Frontal cortex (tissue), 4 donors: ENCODE measurements around the gene FOCAD. TPM values are rescaled to one million over a fixed set of nuclear protein-coding genes. Genes with fewer than 3 reads are reported as not detected.
"Not testable (repeated sequence)": the region's sequence is repeated elsewhere in the genome, so short reads cannot be mapped to it uniquely, and the experiment has no call there.

Experiments
- DNase-seq, 2 donors: peaks; one replicate each; pipeline ENCODE4 v3.0.0; 2012; ENCODE audit warnings: low spot score in 2 of 2
- FAIRE-seq: peaks from 2 replicates; lab custom pipeline; 2012; peaks lifted over from hg19 to GRCh38; lab: Jason Lieb, UNC
- total RNA-seq: library from RNA; depleted of rRNA; stranded (reverse); fragments of >200 nt; gene quantifications from one replicate; pipeline ENCODE4 v1.2.3, GENCODE V29; 2014
- donor health status: control.
- donor health status: control.
- donor health status: control.

The FOCAD gene, protein sequence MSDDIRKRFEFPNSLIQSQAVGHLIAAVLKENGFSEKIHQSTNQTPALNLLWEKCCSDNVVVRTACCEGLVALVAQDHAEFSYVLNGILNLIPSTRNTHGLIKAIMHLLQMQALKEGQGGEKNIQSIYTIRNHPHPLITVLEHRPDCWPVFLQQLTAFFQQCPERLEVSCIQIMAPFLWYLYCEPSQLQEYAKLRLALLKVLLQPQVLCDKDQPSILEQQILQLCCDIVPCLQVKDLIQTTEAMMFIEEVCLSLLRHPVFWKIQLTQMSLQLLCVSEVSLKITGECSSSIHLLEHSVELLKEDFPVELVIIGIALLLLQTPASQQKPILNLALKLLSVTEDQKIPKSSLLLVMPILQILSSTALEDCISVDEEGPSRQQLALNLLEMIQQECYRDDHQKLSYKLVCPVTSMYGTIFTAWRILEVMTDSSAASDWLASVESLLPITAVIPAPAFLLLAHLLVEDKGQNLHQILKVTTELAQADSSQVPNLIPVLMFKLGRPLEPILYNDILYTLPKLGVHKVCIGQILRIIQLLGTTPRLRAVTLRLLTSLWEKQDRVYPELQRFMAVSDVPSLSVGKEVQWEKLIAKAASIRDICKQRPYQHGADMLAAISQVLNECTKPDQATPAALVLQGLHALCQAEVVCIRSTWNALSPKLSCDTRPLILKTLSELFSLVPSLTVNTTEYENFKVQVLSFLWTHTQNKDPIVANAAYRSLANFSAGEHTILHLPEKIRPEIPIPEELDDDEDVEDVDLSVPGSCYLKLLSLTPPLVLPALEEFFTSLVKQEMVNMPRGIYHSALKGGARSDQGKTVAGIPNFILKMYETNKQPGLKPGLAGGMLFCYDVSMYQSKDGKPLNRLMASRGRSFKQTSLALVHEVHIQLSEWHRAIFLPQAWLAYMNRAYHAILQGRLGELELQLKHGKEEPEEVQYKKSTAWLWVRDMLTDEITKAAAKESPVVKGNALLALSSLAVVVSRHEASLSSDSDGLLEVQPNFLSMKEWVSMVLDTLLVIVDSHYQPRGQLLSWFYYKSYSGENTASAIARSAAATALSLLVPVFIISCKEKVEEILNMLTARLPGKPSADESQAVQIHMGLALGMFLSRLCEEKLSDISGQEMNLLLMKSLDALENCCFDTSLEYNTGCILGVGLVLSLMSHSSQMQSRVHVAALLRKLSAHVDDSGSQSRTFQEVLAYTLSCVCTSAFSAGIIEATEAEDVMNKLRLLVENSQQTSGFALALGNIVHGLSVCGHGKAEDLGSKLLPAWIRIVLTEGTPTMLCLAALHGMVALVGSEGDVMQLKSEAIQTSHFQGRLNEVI (N-terminal part only)
- 237 TPM for total RNA-seq

DNA sequence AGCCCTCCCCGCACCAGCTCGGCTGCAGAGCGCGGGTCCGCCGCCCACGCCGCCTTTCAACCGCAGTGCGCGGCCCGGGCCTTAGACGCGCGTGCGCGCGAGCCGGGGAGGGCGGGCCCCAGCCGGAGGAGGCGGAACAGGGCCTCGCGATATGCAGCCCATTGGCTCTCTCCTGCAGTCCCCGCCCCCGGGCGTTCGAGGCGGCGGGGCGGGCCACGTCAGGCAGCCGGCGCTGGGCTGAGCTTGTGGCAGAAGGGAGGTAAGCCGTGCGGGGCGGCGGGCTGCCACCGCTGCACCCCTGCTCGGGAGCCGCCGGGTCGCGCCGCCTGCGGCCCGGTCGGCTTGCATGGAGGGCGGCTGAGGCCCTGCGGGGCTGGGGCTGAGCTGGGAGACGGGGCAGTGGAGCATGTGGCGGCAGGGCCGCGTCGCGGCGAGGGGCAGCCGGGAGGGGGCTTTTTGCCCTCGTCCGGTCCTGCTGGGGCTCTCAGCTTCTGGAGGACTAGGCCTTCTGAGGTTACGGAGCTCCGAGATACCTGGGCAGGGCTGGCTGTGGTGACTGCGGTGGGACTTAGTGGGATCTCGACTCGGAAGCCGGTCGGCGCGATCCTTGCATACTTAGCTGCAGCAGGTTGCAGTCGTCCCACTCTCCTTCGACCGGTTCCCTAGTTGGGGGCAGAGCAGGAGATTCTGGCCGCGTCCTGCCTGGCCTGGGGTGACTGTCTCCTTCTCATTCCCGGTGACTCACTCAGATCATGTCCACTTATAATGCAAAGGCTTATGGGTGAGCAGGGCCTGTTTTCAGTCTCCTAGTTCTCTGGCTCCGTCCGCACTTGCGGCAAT, at the start of gene FOCAD:
Gene FOCAD (plus strand): TSS at position 225 of the 840 bp plus-strand sequence. CDS start 31,095 bp downstream, outside the sequence.
- FAIRE-seq (no peak), DNase-seq (peak; percentile 96 to 97)

- DNase-seq: no peak
- no peak for FAIRE-seq
Measured at GRCh38 chr9:20634895-20635294, 49.2 kb upstream of the FOCAD start.

- DNase-seq: no peak
- no peak for FAIRE-seq
Measured at GRCh38 chr9:20636888-20637440, 47.1 kb upstream of the FOCAD start.

GRCh38 chr9:20640331-20641187, 43.5 kb upstream of the FOCAD start:
- DNase-seq (no peak), FAIRE-seq (no peak)

- no peak for FAIRE-seq
- DNase-seq: no peak
Measured at GRCh38 chr9:20642045-20642444, 42.0 kb upstream of the FOCAD start.

GRCh38 chr9:20643660-20644059, 40.4 kb upstream of the FOCAD start:
- FAIRE-seq (no peak), DNase-seq (no peak)

DNA sequence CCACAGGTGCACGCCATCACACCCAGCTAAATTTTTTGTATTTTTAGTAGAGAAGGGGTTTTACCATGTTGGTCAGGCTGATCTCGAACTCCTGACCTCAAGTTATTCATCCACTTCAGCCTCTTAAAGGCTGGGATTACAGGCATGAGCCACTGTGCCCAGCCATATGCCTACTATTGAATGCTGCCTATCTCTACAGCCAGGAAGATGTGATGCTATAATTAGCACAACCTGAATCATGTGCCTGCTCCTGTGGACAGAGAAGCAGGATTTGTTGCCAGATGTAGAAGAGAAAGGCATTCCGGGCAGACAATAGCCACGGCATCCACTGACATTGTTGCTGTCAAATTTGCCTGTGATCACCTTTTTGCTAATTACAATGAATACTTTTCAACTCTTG, 37.4 kb upstream of the FOCAD start:
- DNase-seq (no peak), FAIRE-seq (no peak)

DNA sequence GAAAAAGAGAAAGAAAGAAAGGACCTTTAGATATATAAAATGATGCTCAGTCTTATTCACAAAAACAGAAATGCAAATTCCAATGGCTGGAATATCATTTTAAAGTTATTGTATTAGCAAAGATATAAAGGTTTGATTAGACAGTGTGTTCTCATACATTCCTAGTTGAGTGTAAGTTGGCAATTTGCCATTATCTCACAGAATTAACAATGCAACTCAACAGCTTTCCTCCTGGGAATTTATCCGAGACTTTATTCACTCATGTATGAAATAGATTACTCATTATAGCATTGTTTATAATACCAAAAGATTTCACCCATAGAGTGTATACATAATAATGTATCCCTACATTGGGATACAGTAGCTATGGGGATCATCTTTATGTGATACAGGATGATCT, 34.7 kb upstream of the FOCAD start:
- FAIRE-seq: no peak
- DNase-seq: no peak

- no peak for DNase-seq
- FAIRE-seq: no peak
Measured at GRCh38 chr9:20650313-20650712, 33.7 kb upstream of the FOCAD start.

DNA sequence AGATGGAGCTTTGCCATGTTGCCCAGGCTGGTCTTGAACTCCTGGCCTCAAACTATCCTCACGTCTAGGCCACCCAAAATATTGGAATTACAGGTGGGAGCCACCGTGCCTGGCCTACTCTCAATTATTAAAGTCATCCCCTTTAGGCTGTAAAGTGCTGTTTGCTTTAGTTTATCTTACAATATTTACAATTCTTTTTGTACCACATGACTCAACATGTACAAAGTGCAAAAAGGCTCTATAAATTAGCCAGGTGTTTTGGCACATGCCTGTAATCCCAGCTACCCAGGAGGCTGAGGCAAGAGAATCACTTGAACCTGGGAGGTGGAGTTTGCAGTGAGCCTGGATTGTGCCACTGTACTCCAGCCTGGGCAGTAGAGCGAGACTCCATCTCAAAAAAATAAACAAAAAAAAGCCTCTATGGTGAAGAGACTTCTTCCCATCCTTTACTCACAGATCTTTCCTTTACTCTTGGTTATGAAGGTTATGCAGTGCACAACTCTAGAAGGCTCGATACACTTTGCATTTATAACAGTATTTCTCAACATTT, 33.2 kb upstream of the FOCAD start:
- DNase-seq (no peak), FAIRE-seq (no peak)

DNA sequence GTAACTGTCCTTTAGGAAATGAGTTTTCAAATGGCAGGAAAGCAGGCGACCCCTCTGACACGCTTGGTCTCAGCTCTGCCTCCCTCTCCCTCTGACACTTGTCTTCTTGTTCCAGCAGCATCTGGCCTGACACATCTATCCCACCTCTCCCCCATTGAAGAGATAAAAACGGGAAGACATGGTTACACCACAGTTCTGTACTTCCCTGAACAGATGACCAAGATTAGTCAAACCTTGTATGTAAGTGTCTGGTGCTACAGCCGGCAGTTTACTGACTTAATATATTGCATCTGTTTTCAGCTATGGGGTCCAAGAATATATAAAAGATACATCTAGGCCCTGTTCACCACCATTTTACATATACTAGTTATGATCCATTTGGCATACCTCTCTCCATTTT, 32.1 kb upstream of the FOCAD start:
- no peak for FAIRE-seq

GRCh38 chr9:20658246-20658667, 25.8 kb upstream of the FOCAD start:
- not testable (repeated sequence) for FAIRE-seq, DNase-seq

More for the DNA sequence above, 32.1 kb upstream of the FOCAD start:
- no peak for DNase-seq

DNA sequence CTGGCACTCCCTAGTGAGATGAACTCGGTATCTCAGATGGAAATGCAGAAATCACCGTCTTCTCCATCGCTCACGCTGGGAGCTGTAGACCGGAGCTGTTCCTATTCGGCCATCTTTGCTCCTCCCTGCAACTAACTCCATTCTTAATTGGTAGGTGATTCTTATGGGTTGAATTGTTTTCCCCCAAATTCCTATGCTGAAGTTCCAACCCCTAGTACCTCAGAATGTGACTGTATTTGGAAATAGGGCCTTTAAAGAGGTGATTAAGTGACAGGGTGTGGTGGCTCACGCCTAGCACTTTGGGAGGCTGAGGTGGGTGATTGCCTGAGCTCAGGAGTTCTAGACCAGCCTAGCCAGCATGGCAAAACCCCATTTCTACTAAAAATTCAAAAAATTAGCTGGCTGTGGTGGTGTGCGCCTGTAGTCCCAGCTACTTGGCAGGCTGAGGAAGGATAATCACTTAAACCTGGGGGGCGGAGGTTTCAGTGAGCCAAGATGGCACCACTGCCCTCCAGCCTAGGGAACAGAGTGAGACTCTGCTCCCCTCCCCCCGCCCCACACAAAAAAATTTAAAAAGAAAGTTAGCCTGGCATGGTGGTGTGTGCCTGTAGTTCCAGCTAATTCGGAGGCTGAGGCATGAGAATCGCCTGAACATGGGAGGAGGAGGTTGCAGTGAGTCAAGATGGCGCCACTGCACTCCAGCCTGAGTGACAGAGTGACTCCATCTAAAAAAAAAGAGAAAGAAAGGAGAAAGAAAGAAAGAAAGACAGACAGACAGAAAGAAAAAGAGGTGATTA, 25.2 kb upstream of the FOCAD start:
- DNase-seq: no peak

DNA sequence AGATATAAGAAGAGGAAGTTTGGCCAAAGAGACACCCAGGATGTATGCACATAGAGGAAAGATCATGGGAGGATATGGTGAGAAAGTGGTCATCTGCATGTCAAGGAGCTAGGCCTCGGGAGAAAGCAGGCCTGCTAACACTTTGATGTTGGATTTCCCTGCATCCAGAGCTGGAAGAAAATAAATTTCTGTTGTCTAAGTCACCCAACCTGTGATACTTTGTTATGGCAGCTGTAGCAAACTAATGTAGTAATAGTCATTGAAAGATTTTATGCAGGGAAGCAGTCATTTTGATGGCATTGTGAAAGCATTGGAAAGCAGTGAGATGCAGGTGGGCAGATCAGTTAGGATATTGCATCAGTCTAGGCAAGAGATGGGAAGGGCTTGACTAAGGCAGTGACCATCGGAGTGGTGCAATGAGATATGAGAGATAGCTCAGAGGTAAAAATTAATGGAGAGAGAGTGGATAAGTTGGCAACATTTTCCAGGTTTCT, 24.5 kb upstream of the FOCAD start:
- DNase-seq: no peak
- FAIRE-seq: no peak

More for the DNA sequence above, 25.2 kb upstream of the FOCAD start:
- FAIRE-seq: no peak

DNA sequence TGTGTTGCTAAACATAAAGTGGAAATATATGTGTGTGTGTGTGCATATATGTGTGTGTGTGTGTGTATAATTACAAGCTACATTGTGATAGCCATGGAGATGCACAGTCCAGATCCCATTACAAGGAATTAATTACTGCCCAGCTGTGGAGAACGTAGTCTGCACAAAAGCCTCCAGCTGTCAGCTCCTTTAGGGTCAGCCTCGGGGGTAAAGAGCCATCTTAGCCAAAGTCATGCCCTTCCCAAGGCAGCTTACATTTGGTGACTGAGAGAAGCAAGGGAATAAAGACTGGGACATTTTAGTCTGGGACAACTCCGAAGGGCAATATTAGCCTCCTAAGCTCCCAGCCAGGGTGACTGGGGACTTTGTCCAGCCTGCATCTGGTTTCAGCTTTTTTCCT, 21.9 kb upstream of the FOCAD start:
- FAIRE-seq: no peak
- no peak for DNase-seq

DNA sequence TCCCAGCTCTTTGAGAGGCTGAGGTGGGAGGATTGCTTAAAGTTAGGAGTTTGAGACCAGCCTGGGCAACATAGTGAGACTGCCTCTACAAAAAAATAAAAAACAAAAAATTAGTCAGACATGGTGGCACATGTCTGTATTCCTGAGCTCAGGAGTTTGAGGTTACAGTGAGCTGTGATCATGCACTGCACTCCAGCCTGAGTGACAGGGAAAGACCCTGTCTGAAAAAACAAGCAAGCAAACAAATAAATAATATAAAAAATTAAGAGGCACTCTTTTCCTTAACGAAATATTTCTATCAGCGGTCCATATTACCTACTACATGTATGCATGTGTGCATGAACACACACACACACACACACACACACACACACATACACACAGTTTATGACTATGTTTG, 20.9 kb upstream of the FOCAD start:
- FAIRE-seq (no peak), DNase-seq (no peak)

DNA sequence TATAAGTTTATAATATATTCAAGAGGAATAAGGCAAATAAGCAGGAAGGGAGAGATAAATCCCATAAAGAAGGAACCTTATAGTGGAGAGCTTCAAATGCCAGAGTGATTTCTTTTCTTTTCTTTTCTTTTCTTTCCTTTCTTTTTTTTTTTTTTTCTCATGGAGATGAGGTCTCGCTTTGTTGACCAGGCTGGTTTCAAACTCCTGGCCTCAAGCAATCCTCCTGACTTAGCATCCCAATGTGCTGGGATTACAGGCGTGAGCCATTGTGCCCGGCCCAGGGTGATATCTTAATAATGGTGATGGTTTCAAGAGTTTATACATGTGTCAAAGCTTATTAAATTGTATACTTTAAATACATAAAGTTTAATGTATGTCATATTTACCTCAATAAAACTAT, 19.6 kb upstream of the FOCAD start:
- FAIRE-seq: no peak
- no peak for DNase-seq
